Transverse colon (tissue), 3 donors: ENCODE measurements around the gene CENPH.

Source experiments
- EP300 ChIP-seq: sonication (generic); formaldehyde crosslinking; IDR thresholded peaks from one replicate; pipeline ENCODE4 v1.6.1; 2017; ENCODE audit warnings: antibody characterized with exemption, low read depth
- POLR2A ChIP-seq: fragments of 450-650 bp; IDR thresholded peaks from one replicate; pipeline ENCODE4 v1.6.1; 2016; ENCODE audit warnings: antibody characterized with exemption, mild to moderate bottlenecking, moderate library complexity
- TF ChIP-seq, protein P1 (sequence below), 5 experiments: fragments of 200-600 bp in 3 of 5; fragments of 450-650 bp in 2 of 5; sonication (generic) in 3 of 5; IDR thresholded peaks; 1 replicate in 2 of 5; 2 replicates in 3 of 5; pipeline ENCODE4 v1.5.1; 2016 to 2017; ENCODE audit warnings: antibody characterized with exemption in 5 of 5, inconsistent platforms in 3 of 5, mild to moderate bottlenecking in 2 of 5, moderate library complexity in 1 of 5

DNA sequence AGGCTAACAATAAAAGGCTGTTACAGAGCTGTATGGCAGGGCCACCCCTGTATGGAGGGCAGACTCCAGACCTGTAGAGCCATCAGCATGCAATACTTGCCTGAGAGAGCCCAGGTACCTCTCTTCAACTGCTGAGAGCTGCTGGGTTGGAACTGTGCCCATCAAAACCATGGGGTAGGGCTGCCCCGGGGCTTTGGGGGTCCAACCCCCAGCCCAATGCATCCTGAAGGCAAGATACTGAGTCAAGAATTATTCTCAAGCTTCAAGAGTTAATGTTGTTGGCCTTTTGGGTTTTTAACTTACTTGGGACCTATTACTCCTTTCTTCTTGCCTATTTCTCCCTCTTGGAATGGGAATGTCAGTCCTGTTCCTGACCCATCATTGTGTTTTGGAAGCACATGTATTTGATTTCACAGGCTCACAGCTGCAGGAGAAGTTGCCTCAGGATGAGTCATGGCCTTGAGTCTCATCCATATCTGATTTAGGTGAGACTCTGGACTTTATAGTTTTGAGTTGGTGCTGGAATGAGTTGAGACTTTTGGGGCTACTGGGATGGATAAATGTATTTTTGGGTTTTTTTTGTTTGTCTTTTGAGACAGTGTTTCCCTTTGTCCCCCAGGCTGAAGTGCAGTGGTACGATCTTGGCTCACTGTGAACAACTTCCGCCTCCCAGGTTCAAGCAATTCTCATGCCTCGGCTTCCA lies 24.3 kb downstream of the CENPH start:
- TF ChIP-seq POLR2A (no peak), EP300 (no peak)
- TF ChIP-seq, protein P1, sequence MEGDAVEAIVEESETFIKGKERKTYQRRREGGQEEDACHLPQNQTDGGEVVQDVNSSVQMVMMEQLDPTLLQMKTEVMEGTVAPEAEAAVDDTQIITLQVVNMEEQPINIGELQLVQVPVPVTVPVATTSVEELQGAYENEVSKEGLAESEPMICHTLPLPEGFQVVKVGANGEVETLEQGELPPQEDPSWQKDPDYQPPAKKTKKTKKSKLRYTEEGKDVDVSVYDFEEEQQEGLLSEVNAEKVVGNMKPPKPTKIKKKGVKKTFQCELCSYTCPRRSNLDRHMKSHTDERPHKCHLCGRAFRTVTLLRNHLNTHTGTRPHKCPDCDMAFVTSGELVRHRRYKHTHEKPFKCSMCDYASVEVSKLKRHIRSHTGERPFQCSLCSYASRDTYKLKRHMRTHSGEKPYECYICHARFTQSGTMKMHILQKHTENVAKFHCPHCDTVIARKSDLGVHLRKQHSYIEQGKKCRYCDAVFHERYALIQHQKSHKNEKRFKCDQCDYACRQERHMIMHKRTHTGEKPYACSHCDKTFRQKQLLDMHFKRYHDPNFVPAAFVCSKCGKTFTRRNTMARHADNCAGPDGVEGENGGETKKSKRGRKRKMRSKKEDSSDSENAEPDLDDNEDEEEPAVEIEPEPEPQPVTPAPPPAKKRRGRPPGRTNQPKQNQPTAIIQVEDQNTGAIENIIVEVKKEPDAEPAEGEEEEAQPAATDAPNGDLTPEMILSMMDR (IDR thresholded peaks at IDR 0.05), result no peak
